HG03066 (cell line): Measurements from ENCODE around the gene TNNT3.

Experiments
- ATAC-seq: cut with Tn5 transposase; IDR thresholded peaks from one replicate; pipeline ENCODE4 v1.9.1; 2021; ENCODE audit warnings: low read depth; ENCODE audit not compliant: unreplicated experiment

Gene TNNT3

GRCh38 chr11:1893581-1894359, 25.7 kb upstream of the TNNT3 start:
- no peak for ATAC-seq

GRCh38 chr11:1894759-1895158, 24.7 kb upstream of the TNNT3 start:
- no peak for ATAC-seq

- no peak for ATAC-seq
Observed at GRCh38 chr11:1896468-1896867, 23.0 kb upstream of the TNNT3 start.

- ATAC-seq = no peak
Observed at GRCh38 chr11:1896923-1897322, 22.6 kb upstream of the TNNT3 start.

GRCh38 chr11:1899090-1899489, 20.4 kb upstream of the TNNT3 start:
- no peak for ATAC-seq

GRCh38 chr11:1899686-1900085, 19.8 kb upstream of the TNNT3 start:
- no peak for ATAC-seq

GRCh38 chr11:1906181-1906580, 13.3 kb upstream of the TNNT3 start:
- ATAC-seq = no peak

- no peak for ATAC-seq
Observed at GRCh38 chr11:1906611-1907423, 12.7 kb upstream of the TNNT3 start.

GRCh38 chr11:1908618-1909017, 10.9 kb upstream of the TNNT3 start:
- ATAC-seq = no peak

- ATAC-seq = no peak
Observed at GRCh38 chr11:1909524-1909923, 10.0 kb upstream of the TNNT3 start.

- no peak for ATAC-seq
Observed at GRCh38 chr11:1912289-1912878, 7.1 kb upstream of the TNNT3 start.

GRCh38 chr11:1913271-1914060, 6.0 kb upstream of the TNNT3 start:
- no peak for ATAC-seq

GRCh38 chr11:1915795-1916131, 3.7 kb upstream of the TNNT3 start:
- ATAC-seq = no peak

GRCh38 chr11:1916132-1916985, 3.1 kb upstream of the TNNT3 start:
- ATAC-seq = no peak

GRCh38 chr11:1916986-1917522, 2.4 kb upstream of the TNNT3 start:
- no peak for ATAC-seq

GRCh38 chr11:1917523-1918435, 1.7 kb upstream of the TNNT3 start:
- no peak for ATAC-seq

- no peak for ATAC-seq
Observed at GRCh38 chr11:1918436-1919315, 827 bp upstream of the TNNT3 start.
